GM08714 (cell line): ENCODE measurements around the gene ARFGAP1.
"Not testable (repeated sequence)": the region's sequence is repeated elsewhere in the genome, so short reads cannot be mapped to it uniquely, and the experiment has no call there.

Experiments used
- H3K4me3 ChIP-seq: fragments of 200-500 bp; sonication (Bioruptor generic); 2 replicates; pipeline ENCODE4 v1.5.1; 2014; ENCODE audit warnings: mild to moderate bottlenecking, low read length, inconsistent platforms
- ZNF274 ChIP-seq: IDR thresholded peaks from 2 replicates; pipeline ENCODE4 v1.6.1; 2012; ENCODE audit warnings: mild to moderate bottlenecking, low read depth, low read length

The ARFGAP1 gene

GRCh38 chr20:63331741-63332400 lies 59.3 kb downstream of the ARFGAP1 start:
- no peak for TF ChIP-seq ZNF274

GRCh38 chr20:63332488-63333240 lies 60.1 kb downstream of the ARFGAP1 start:
- H3K4me3 ChIP-seq, result no peak overlapping the region
- TF ChIP-seq ZNF274, result no peak

More at GRCh38 chr20:63331741-63332400, 59.3 kb downstream of the ARFGAP1 start:
- no peak overlapping the region for H3K4me3 ChIP-seq

GRCh38 chr20:63333241-63333836 lies 60.7 kb downstream of the ARFGAP1 start:
- TF ChIP-seq ZNF274, result no peak

GRCh38 chr20:63334356-63334755 lies 61.7 kb downstream of the ARFGAP1 start:
- no peak for TF ChIP-seq ZNF274
- no peak overlapping the region for H3K4me3 ChIP-seq

More at GRCh38 chr20:63333241-63333836, 60.7 kb downstream of the ARFGAP1 start:
- H3K4me3 ChIP-seq, result no peak overlapping the region

GRCh38 chr20:63335060-63335459 lies 62.4 kb downstream of the ARFGAP1 start:
- not testable (repeated sequence) for H3K4me3 ChIP-seq

- TF ChIP-seq ZNF274, result no peak
- no peak overlapping the region for H3K4me3 ChIP-seq
These were observed 63.1 kb downstream of the ARFGAP1 start for GRCh38 chr20:63335711-63336110.

- no peak for TF ChIP-seq ZNF274
- H3K4me3 ChIP-seq, result no peak overlapping the region
These were observed 63.7 kb downstream of the ARFGAP1 start for GRCh38 chr20:63336232-63336752.

- no peak for TF ChIP-seq ZNF274
These were observed 65.3 kb downstream of the ARFGAP1 start for GRCh38 chr20:63337786-63338420.

More at GRCh38 chr20:63337786-63338420, 65.3 kb downstream of the ARFGAP1 start:
- no peak overlapping the region for H3K4me3 ChIP-seq
